Keratinocyte (primary cell): ENCODE data around the gene RGL4. TPM values are rescaled to one million over a fixed set of nuclear protein-coding genes. Genes with fewer than 3 reads are reported as not detected.

Experiments
- DNase-seq: peaks from one replicate; pipeline ENCODE4 v3.0.0-alpha.2; 2011; ENCODE audit warnings: low read depth, missing footprints, low spot score
- FAIRE-seq: peaks from 2 replicates; lab custom pipeline; 2011; peaks lifted over from hg19 to GRCh38; lab: Jason Lieb, UNC
- H2AFZ ChIP-seq: 2 replicates; pipeline ENCODE4 v1.6.0; 2012; ENCODE audit warnings: low read length, control low read depth, inconsistent platforms; ENCODE audit not compliant: control insufficient read depth
- H3K27ac ChIP-seq: 2 replicates; pipeline ENCODE4 v1.5.1; 2011; ENCODE audit warnings: low read length; ENCODE audit not compliant: control insufficient read depth, insufficient read depth
- H3K27me3 ChIP-seq: 3 replicates; pipeline ENCODE4 v1.6.0; 2011; ENCODE audit warnings: low read length; ENCODE audit not compliant: control insufficient read depth, insufficient read depth; ENCODE audit errors: extremely low read depth
- H3K36me3 ChIP-seq, 2 experiments: 2 replicates in 1 of 2; 3 replicates in 1 of 2; pipeline ENCODE4 v1.5.1; 2011; ENCODE audit warnings: low read length in 2 of 2, mild to moderate bottlenecking in 1 of 2; ENCODE audit not compliant: control insufficient read depth in 2 of 2, insufficient read depth in 2 of 2; ENCODE audit errors: extremely low read depth in 1 of 2
- H3K4me1 ChIP-seq: 3 replicates; pipeline ENCODE4 v1.5.1; 2011; ENCODE audit warnings: low read length; ENCODE audit not compliant: control insufficient read depth, insufficient read depth; ENCODE audit errors: extremely low read depth
- H3K4me2 ChIP-seq: 3 replicates; pipeline ENCODE4 v1.6.0; 2011; ENCODE audit warnings: low read depth, low read length; ENCODE audit not compliant: control insufficient read depth, insufficient read depth; ENCODE audit errors: extremely low read depth
- H3K4me3 ChIP-seq, 3 experiments: fragments of 200-600 bp in 1 of 3; sonication (generic) in 1 of 3; 2 replicates in 2 of 3; 3 replicates in 1 of 3; pipeline ENCODE4 v1.5.1; 2011 to 2016; ENCODE audit warnings: low read length in 3 of 3, mild to moderate bottlenecking in 3 of 3, control low read depth in 2 of 3, inconsistent platforms in 1 of 3, low read depth in 1 of 3, mixed read lengths in 1 of 3, mixed run types in 1 of 3, moderate library complexity in 1 of 3; ENCODE audit not compliant: control insufficient read depth in 2 of 3, insufficient read depth in 2 of 3; ENCODE audit errors: extremely low read depth in 1 of 3
- H3K79me2 ChIP-seq: 2 replicates; pipeline ENCODE4 v1.6.0; 2012; ENCODE audit warnings: low read length; ENCODE audit not compliant: control insufficient read depth, insufficient read depth
- H3K9ac ChIP-seq: 3 replicates; pipeline ENCODE4 v1.6.0; 2011; ENCODE audit warnings: low read length; ENCODE audit not compliant: control insufficient read depth, insufficient read depth; ENCODE audit errors: extremely low read depth
- H3K9me1 ChIP-seq: 3 replicates; pipeline ENCODE4 v1.6.0; 2011; ENCODE audit warnings: low read length; ENCODE audit not compliant: control insufficient read depth, insufficient read depth; ENCODE audit errors: extremely low read depth
- H3K9me3 ChIP-seq: 2 replicates; pipeline ENCODE4 v1.5.1; 2012; ENCODE audit warnings: low read depth, low read length; ENCODE audit not compliant: control insufficient read depth
- H4K20me1 ChIP-seq: 3 replicates; pipeline ENCODE4 v1.6.0; 2011; ENCODE audit warnings: low read length; ENCODE audit not compliant: control insufficient read depth, insufficient read depth; ENCODE audit errors: extremely low read depth
- EZH2 ChIP-seq: IDR thresholded peaks from one replicate; pipeline ENCODE4 v1.6.1; 2012; ENCODE audit warnings: inconsistent platforms, mild to moderate bottlenecking, low read length, moderate library complexity
- dilution Hi-C: fragments of 300-500 bp; cut with MboI; formaldehyde crosslinking; loops from one replicate; pipeline ENCODE4 v1.7.0; 2020; ENCODE audit warnings: low sequenced_read_pairs; ENCODE audit not compliant: extremely low pct_ligation_motif_present
- polyA plus RNA-seq, 5 experiments: library from polyadenylated mRNA; depleted of rRNA in 3 of 5; stranded (reverse) in 3 of 5; stranded (forward) in 1 of 5; unstranded in 1 of 5; fragments of >200 nt; gene quantifications; 1 replicate in 1 of 5; 2 replicates in 3 of 5; 3 replicates in 1 of 5; pipeline versions ENCODE4 v1.2.1 to v1.2.3, GENCODE V29; 2011 to 2012; ENCODE audit warnings: missing spikeins in 2 of 5, low read depth in 1 of 5, low replicate concordance in 1 of 5
- TF ChIP-seq, protein P1 (sequence below), 3 experiments: IDR thresholded peaks in 1 of 3; conservative IDR thresholded peaks in 1 of 3; optimal IDR thresholded peaks in 1 of 3; 2 replicates in 2 of 3; 3 replicates in 1 of 3; pipeline versions ENCODE3 to v1.5.1; 2011; ENCODE audit warnings: low read length in 3 of 3, mild to moderate bottlenecking in 3 of 3, moderate library complexity in 2 of 3, control low read depth in 1 of 3, inconsistent platforms in 1 of 3; ENCODE audit not compliant: insufficient read depth in 2 of 3; ENCODE audit errors: extremely low read depth in 1 of 3

Gene RGL4
- polyA plus RNA-seq, 1 donor (not counting 4 experiments of a cell fraction or from before 2014, with no cell fraction given): not detected

GRCh38 chr22:23689414-23689813 lies 1.4 kb upstream of the RGL4 start:
- Histone ChIP-seq H3K79me2 (no peaks in the 10 kb centered on the region), H3K9ac (no peak overlapping the region), H3K36me3 (peaks cover 4 to 12% of the 10 kb centered on the region in 2 experiments), H3K27me3 (no peaks in the 10 kb centered on the region), H2AFZ (no peak overlapping the region), H3K9me1 (no peaks in the 10 kb centered on the region), H3K4me1 (no peaks in the 10 kb centered on the region), H4K20me1 (no peaks in the 10 kb centered on the region), H3K4me2 (no peak overlapping the region), H3K4me3 (no peak overlapping the region), H3K9me3 (no peaks in the 10 kb centered on the region), H3K27ac (no peak overlapping the region)
- dilution Hi-C loops: no loop called here
- no peak for TF ChIP-seq EZH2
- TF ChIP-seq, protein P1, sequence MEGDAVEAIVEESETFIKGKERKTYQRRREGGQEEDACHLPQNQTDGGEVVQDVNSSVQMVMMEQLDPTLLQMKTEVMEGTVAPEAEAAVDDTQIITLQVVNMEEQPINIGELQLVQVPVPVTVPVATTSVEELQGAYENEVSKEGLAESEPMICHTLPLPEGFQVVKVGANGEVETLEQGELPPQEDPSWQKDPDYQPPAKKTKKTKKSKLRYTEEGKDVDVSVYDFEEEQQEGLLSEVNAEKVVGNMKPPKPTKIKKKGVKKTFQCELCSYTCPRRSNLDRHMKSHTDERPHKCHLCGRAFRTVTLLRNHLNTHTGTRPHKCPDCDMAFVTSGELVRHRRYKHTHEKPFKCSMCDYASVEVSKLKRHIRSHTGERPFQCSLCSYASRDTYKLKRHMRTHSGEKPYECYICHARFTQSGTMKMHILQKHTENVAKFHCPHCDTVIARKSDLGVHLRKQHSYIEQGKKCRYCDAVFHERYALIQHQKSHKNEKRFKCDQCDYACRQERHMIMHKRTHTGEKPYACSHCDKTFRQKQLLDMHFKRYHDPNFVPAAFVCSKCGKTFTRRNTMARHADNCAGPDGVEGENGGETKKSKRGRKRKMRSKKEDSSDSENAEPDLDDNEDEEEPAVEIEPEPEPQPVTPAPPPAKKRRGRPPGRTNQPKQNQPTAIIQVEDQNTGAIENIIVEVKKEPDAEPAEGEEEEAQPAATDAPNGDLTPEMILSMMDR (optimal IDR thresholded peaks at IDR 0.05 in 1 of 3, IDR thresholded peaks at IDR 0.05 in 1 of 3, conservative IDR thresholded peaks at IDR 0.05 in 1 of 3; ENCODE audit: extremely low read depth in 1 of 3, insufficient read depth in 2 of 3, low read length in 3 of 3): no peak
- FAIRE-seq (no peak), DNase-seq (no peak)

DNA sequence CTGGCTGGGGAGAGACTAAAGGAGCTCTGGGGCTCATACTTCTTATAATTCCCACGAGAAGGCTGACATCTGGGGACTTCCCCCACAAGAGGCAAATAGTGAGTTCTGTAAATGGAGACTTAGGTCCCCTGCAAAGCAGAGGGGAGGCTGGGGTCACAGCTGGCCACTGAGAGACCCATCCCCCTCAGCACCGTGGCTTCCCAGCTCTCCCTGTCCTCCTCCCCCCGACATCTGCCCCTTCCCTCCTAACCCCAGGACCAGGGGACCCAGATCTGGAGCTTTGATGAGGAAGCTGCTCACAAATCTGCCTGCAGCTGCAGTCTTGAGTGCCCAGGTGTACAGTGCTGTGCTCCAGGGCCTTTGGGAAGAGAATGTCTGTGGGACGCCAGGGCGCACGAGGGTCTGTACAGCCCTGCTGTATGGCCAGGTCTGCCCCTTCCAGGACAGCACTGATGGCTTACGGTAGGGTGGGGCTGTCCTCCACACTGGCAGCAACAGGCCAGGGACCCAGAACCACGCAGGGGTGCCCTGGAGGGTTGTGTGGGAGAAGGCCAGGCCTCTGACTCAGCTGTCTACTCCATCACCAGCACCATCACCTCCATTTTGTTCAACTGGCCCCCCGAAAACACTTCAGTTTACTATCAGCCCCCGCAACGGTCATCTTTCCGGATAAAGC lies 1.1 kb downstream of the RGL4 start:
- Histone ChIP-seq H3K79me2 (no peaks in the 10 kb centered on the region), H3K9me3 (no peaks in the 10 kb centered on the region), H4K20me1 (no peaks in the 10 kb centered on the region), H3K27me3 (no peaks in the 10 kb centered on the region), H3K9me1 (no peaks in the 10 kb centered on the region), H3K9ac (no peak overlapping the region), H2AFZ (no peak overlapping the region), H3K36me3 (peaks cover 14 to 18% of the 10 kb centered on the region in 2 experiments), H3K4me1 (no peaks in the 10 kb centered on the region), H3K27ac (no peak overlapping the region), H3K4me2 (no peak overlapping the region), H3K4me3 (no peak overlapping the region)
- FAIRE-seq (no peak), DNase-seq (no peak)
- dilution Hi-C loops: no loop called here
- no peak for TF ChIP-seq EZH2
- TF ChIP-seq, protein P1 (optimal IDR thresholded peaks at IDR 0.05 in 1 of 3, IDR thresholded peaks at IDR 0.05 in 1 of 3, conservative IDR thresholded peaks at IDR 0.05 in 1 of 3; ENCODE audit: extremely low read depth in 1 of 3, insufficient read depth in 2 of 3, low read length in 3 of 3): no peak
